Mesenchymal stem cell (in vitro differentiated cells and primary cell): ENCODE data around the gene TSPAN5.

Source experiments
- DNase-seq: peaks from one replicate; pipeline ENCODE4 v3.0.0-alpha.2; 2013
- H2AFZ ChIP-seq: one replicate; pipeline ENCODE4 v1.6.1; 2013; ENCODE audit warnings: low read depth, mild to moderate bottlenecking, control low read depth, inconsistent platforms, low read length, moderate library complexity
- H2AK5ac ChIP-seq: 2 replicates; pipeline ENCODE4 v1.6.1; 2013; ENCODE audit warnings: low read length, moderate library complexity, mild to moderate bottlenecking, inconsistent platforms; ENCODE audit not compliant: severe bottlenecking
- H2BK120ac ChIP-seq: one replicate; pipeline ENCODE4 v1.6.1; 2013; ENCODE audit warnings: low read depth, mild to moderate bottlenecking, inconsistent platforms, low read length, moderate library complexity
- H2BK12ac ChIP-seq, 2 experiments: one replicate each; pipeline ENCODE4 v1.6.1; 2013; ENCODE audit warnings: inconsistent platforms in 2 of 2, low read length in 2 of 2, mild to moderate bottlenecking in 2 of 2, moderate library complexity in 2 of 2, control low read depth in 1 of 2
- H2BK15ac ChIP-seq: one replicate; pipeline ENCODE4 v1.6.1; 2013; ENCODE audit warnings: mild to moderate bottlenecking, low read depth, inconsistent platforms; ENCODE audit not compliant: poor library complexity, severe bottlenecking
- H2BK5ac ChIP-seq: 2 replicates; pipeline ENCODE4 v1.6.1; 2013; ENCODE audit warnings: low read depth, mild to moderate bottlenecking, low read length, control low read depth, inconsistent platforms; ENCODE audit not compliant: poor library complexity, severe bottlenecking
- H3K14ac ChIP-seq, 2 experiments: one replicate each; pipeline ENCODE4 v1.6.1; 2013; ENCODE audit warnings: inconsistent platforms in 2 of 2, low read length in 2 of 2, control low read depth in 1 of 2, mild to moderate bottlenecking in 1 of 2, moderate library complexity in 1 of 2
- H3K18ac ChIP-seq, 2 experiments: one replicate each; pipeline ENCODE4 v1.6.1; 2013; ENCODE audit warnings: inconsistent platforms in 2 of 2, low read length in 2 of 2, control low read depth in 1 of 2, low read depth in 1 of 2, mild to moderate bottlenecking in 1 of 2
- H3K23ac ChIP-seq, 2 experiments: one replicate each; pipeline ENCODE4 v1.6.1; 2013; ENCODE audit warnings: inconsistent platforms in 2 of 2, low read length in 2 of 2, mild to moderate bottlenecking in 2 of 2, moderate library complexity in 2 of 2, control low read depth in 1 of 2
- H3K27ac ChIP-seq: 2 replicates; pipeline ENCODE4 v1.5.1; 2013; ENCODE audit warnings: mild to moderate bottlenecking, moderate library complexity, low read length, control low read depth, inconsistent platforms; ENCODE audit not compliant: poor library complexity, severe bottlenecking
- H3K27me3 ChIP-seq, 2 experiments: 2 replicates each; pipeline versions ENCODE4 v1.6.1 to v1.7.0; 2013; ENCODE audit warnings: low read length in 2 of 2, mild to moderate bottlenecking in 2 of 2, moderate library complexity in 2 of 2, control low read depth in 1 of 2, inconsistent platforms in 1 of 2; ENCODE audit not compliant: control insufficient read depth in 1 of 2, insufficient read depth in 1 of 2
- H3K36me3 ChIP-seq, 2 experiments: 2 replicates each; pipeline versions ENCODE4 v1.6.1 to v1.7.0; 2013; ENCODE audit warnings: low read length in 2 of 2, control low read depth in 1 of 2, inconsistent platforms in 1 of 2, low read depth in 1 of 2, mild to moderate bottlenecking in 1 of 2; ENCODE audit not compliant: insufficient read depth in 2 of 2, control insufficient read depth in 1 of 2
- H3K4ac ChIP-seq, 2 experiments: one replicate each; pipeline ENCODE4 v1.6.1; 2013; ENCODE audit warnings: inconsistent platforms in 2 of 2, low read length in 2 of 2, mild to moderate bottlenecking in 2 of 2, moderate library complexity in 2 of 2, control low read depth in 1 of 2, low read depth in 1 of 2
- H3K4me1 ChIP-seq: 2 replicates; pipeline ENCODE4 v1.6.1; 2013; ENCODE audit warnings: low read depth, low read length, control low read depth; ENCODE audit not compliant: control insufficient read depth, insufficient read depth
- H3K4me2 ChIP-seq: 2 replicates; pipeline ENCODE4 v1.6.1; 2013; ENCODE audit warnings: low read length, mild to moderate bottlenecking, inconsistent platforms; ENCODE audit not compliant: poor library complexity, severe bottlenecking
- H3K4me3 ChIP-seq, 2 experiments: 2 replicates each; pipeline versions ENCODE4 v1.5.1 to v1.7.0; 2013; ENCODE audit warnings: low read length in 2 of 2, mild to moderate bottlenecking in 2 of 2, control low read depth in 1 of 2, low read depth in 1 of 2; ENCODE audit not compliant: insufficient read depth in 1 of 2
- H3K79me1 ChIP-seq: replicated peaks from 2 replicates; pipeline ENCODE4 v1.6.1; 2013; ENCODE audit warnings: mild to moderate bottlenecking, control low read depth, low read length, inconsistent platforms; ENCODE audit not compliant: poor library complexity, severe bottlenecking
- H3K9ac ChIP-seq: 2 replicates; pipeline ENCODE4 v1.7.0; 2013; ENCODE audit warnings: mild to moderate bottlenecking, low read length, moderate library complexity
- H3K9me3 ChIP-seq: 2 replicates; pipeline ENCODE4 v1.7.0; 2013; ENCODE audit warnings: mild to moderate bottlenecking, low read length; ENCODE audit not compliant: control insufficient read depth
- H4K8ac ChIP-seq: one replicate; pipeline ENCODE4 v1.6.1; 2013; ENCODE audit warnings: inconsistent platforms, mild to moderate bottlenecking, low read length, moderate library complexity
- H4K91ac ChIP-seq: one replicate; pipeline ENCODE4 v1.6.1; 2013; ENCODE audit warnings: mild to moderate bottlenecking, low read length, inconsistent platforms
- WGBS: methylation state at CpG from one replicate; pipeline ENCODE4 v1.1.7; 2013; ENCODE audit warnings: mixed read lengths; 5-methylcytosine and 5-hydroxymethylcytosine counted together

The TSPAN5 gene

GRCh38 chr4:98604723-98605122, 53.7 kb downstream of the TSPAN5 start:
- Histone ChIP-seq H3K79me1 (peaks cover 6% of the 10 kb centered on the region), H2BK120ac (no peak overlapping the region), H2BK15ac (no peak overlapping the region), H3K9me3 (peaks cover 2% of the 10 kb centered on the region), H3K23ac (no peak overlapping the region), H3K36me3 (no peaks in the 10 kb centered on the region), H3K27ac (no peak overlapping the region), H3K27me3 (no peaks in the 10 kb centered on the region), H2BK5ac (no peak overlapping the region), H4K91ac (no peak overlapping the region), H4K8ac (no peak overlapping the region), H2AK5ac (no peak overlapping the region), H3K14ac (no peak overlapping the region), H3K4ac (no peak overlapping the region), H3K9ac (peak overlapping the region; percentile 3), H2BK12ac (no peak overlapping the region), H3K4me1 (peaks cover 9% of the 10 kb centered on the region), H3K4me2 (no peak overlapping the region), H3K18ac (no peak overlapping the region), H3K4me3 (no peak overlapping the region), H2AFZ (no peak overlapping the region)
- WGBS = no CpG with 5 or more reads among the region's 1 CpG
- DNase-seq = no peak

GRCh38 chr4:98603683-98604521, 54.5 kb downstream of the TSPAN5 start:
- peaks cover 8% of the 10 kb centered on the region for H3K79me1 ChIP-seq
- H3K27me3 ChIP-seq = no peaks in the 10 kb centered on the region
- no peak overlapping the region for H3K4me2 ChIP-seq
- no peaks in the 10 kb centered on the region for H3K36me3 ChIP-seq
- no peak overlapping the region for H2BK12ac ChIP-seq
- H4K91ac ChIP-seq = no peak overlapping the region
- H2AFZ ChIP-seq = no peak overlapping the region
- peaks cover 9% of the 10 kb centered on the region for H3K9me3 ChIP-seq
- no peak overlapping the region for H2BK15ac ChIP-seq
- H2AK5ac ChIP-seq = no peak overlapping the region
- H2BK5ac ChIP-seq = no peak overlapping the region
- no peak overlapping the region for H3K23ac ChIP-seq
- peaks cover 4% of the 10 kb centered on the region for H3K4me1 ChIP-seq
- H4K8ac ChIP-seq = no peak overlapping the region
- peak; percentile 61 for DNase-seq
- no peak overlapping the region for H3K4me3 ChIP-seq
- H2BK120ac ChIP-seq = no peak overlapping the region
- no peak overlapping the region for H3K18ac ChIP-seq
- no peak overlapping the region for H3K4ac ChIP-seq
- 62% methylated on average over 10 of the region's 10 CpGs for WGBS
- no peak overlapping the region for H3K14ac ChIP-seq
- no peak overlapping the region for H3K27ac ChIP-seq
- peak overlapping the region; percentile 3 for H3K9ac ChIP-seq

GRCh38 chr4:98602270-98602669, 56.1 kb downstream of the TSPAN5 start:
- Histone ChIP-seq H4K8ac (no peak overlapping the region), H3K36me3 (no peaks in the 10 kb centered on the region), H2BK5ac (no peak overlapping the region), H2AK5ac (peak overlapping the region; percentile 82), H3K79me1 (peaks cover 11% of the 10 kb centered on the region), H2BK12ac (no peak overlapping the region), H3K4me2 (no peak overlapping the region), H3K27me3 (no peaks in the 10 kb centered on the region), H2BK15ac (no peak overlapping the region), H3K27ac (no peak overlapping the region), H3K23ac (no peak overlapping the region), H2AFZ (no peak overlapping the region), H3K4ac (no peak overlapping the region), H4K91ac (no peak overlapping the region), H3K4me1 (peaks cover 4% of the 10 kb centered on the region), H3K18ac (no peak overlapping the region), H3K9ac (no peak overlapping the region), H3K14ac (no peak overlapping the region), H3K4me3 (no peak overlapping the region), H3K9me3 (peaks cover 9% of the 10 kb centered on the region), H2BK120ac (no peak overlapping the region)
- WGBS = 100% methylated on average over 1 of the region's 1 CpG
- no peak for DNase-seq

- H3K27me3 ChIP-seq = no peaks in the 10 kb centered on the region
- no peak overlapping the region for H3K4me2 ChIP-seq
- H3K79me1 ChIP-seq = peaks cover 6% of the 10 kb centered on the region
- no peak overlapping the region for H3K9ac ChIP-seq
- WGBS = 100% methylated on average over 3 of the region's 3 CpGs
- no peak overlapping the region for H3K18ac ChIP-seq
- H3K14ac ChIP-seq = no peak overlapping the region
- H3K4me1 ChIP-seq = peaks cover 4% of the 10 kb centered on the region
- H3K23ac ChIP-seq = no peak overlapping the region
- no peak overlapping the region for H2BK12ac ChIP-seq
- DNase-seq = no peak
- H3K4me3 ChIP-seq = no peak overlapping the region
- no peak overlapping the region for H2BK15ac ChIP-seq
- H3K9me3 ChIP-seq = peaks cover 9% of the 10 kb centered on the region
- no peak overlapping the region for H3K27ac ChIP-seq
- H4K91ac ChIP-seq = no peak overlapping the region
- H4K8ac ChIP-seq = no peak overlapping the region
- no peak overlapping the region for H3K4ac ChIP-seq
- H2AFZ ChIP-seq = no peak overlapping the region
- no peak overlapping the region for H2BK5ac ChIP-seq
- H3K36me3 ChIP-seq = no peaks in the 10 kb centered on the region
- H2BK120ac ChIP-seq = no peak overlapping the region
- H2AK5ac ChIP-seq = no peak overlapping the region
These were observed 56.7 kb downstream of the TSPAN5 start for GRCh38 chr4:98601708-98602107.
